T-helper 2 cell treated with Interferon-gamma antibody and Interleukin-4, amounts not matched to agents 5 μg/mL and 100 μg/mL, for 36 hours (primary cell): ENCODE data around the gene SLC16A12.
"Not testable (repeated sequence)": the region's sequence is repeated elsewhere in the genome, so short reads cannot be mapped to it uniquely, and the experiment has no call there.

Source experiments
- DNase-seq: peaks from one replicate; pipeline ENCODE4 v3.0.0; 2021; ENCODE audit warnings: low spot score
- H3K27ac Mint-ChIP-seq: one replicate; pipeline ENCODE4 v1.8.0; 2021; ENCODE audit warnings: mild to moderate bottlenecking, mixed read lengths
- H3K27me3 Mint-ChIP-seq: one replicate; pipeline ENCODE4 v1.8.0; 2021; ENCODE audit warnings: low read depth, mixed read lengths
- H3K36me3 Mint-ChIP-seq: one replicate; pipeline ENCODE4 v1.8.0; 2021; ENCODE audit warnings: low read depth, mixed read lengths
- H3K4me1 Mint-ChIP-seq: one replicate; pipeline ENCODE4 v1.8.0; 2021; ENCODE audit warnings: low read depth, mixed read lengths
- H3K4me3 Mint-ChIP-seq: one replicate; pipeline ENCODE4 v1.8.0; 2022; ENCODE audit warnings: mild to moderate bottlenecking, moderate library complexity, mixed read lengths
- H3K9me3 Mint-ChIP-seq: one replicate; pipeline ENCODE4 v1.8.0; 2021; ENCODE audit warnings: mixed read lengths

The SLC16A12 gene

DNA sequence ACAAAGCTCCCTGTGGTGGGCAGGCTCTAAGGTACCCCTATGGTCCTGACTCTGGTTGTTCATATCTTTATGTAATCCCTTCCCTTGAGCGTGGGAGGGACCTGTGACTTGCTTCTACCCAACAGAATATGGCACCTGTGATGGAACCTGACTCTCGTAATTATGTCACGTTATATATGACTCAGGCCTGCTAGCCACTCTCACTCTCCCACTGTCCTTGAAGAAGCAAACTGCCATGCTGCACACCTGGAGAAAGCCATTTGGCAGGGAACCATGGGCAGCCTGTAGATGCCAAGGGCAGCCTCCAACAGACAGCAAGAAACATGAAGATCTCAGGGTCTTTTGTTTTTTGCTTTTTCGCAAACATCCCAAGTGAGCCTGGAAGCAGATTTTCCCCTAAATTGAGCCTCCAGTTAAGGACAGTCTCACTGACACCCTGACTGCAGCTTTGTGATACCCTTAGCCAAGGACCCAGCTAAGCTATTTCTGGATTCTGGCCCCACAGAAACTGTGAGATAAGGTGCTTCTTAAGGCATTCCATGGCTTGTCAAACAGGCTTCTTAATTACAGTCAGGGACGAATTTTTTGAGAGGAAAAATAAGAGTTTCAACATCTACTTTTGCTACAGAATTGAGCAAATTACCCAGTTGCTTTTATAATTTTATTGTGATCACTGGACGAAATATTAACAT, 71.4 kb downstream of the SLC16A12 start:
- Mint-ChIP-seq H3K27me3 (peaks cover 8% of the 10 kb centered on the region), H3K4me1 (no peaks in the 10 kb centered on the region), H3K27ac (no peak overlapping the region), H3K4me3 (no peak overlapping the region), H3K9me3 (no peaks in the 10 kb centered on the region), H3K36me3 (no peaks in the 10 kb centered on the region)
- no peak for DNase-seq

DNA sequence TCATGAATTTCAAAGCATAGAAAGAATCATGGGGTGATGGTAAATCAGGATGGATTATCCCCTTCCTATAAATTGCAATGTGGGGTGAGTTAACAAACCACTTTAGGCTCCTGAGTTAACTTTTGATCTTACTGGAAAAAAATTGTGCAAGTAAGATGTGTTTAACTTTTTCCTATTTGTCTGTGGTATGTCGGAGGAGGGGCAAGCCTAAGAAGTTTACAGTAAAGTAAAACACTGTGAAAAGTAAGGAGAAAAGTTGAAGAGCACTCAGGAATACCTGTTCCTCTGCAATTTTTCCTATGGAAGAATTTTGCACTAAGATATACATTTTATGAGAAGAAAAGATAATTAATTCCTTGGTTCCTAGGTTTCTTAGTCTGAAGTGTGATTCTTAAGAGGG, 76.6 kb downstream of the SLC16A12 start:
- Mint-ChIP-seq H3K27ac (no peak overlapping the region), H3K27me3 (peaks cover 22% of the 10 kb centered on the region), H3K36me3 (no peaks in the 10 kb centered on the region), H3K4me3 (no peak overlapping the region), H3K9me3 (no peaks in the 10 kb centered on the region), H3K4me1 (no peaks in the 10 kb centered on the region)
- DNase-seq = no peak

DNA sequence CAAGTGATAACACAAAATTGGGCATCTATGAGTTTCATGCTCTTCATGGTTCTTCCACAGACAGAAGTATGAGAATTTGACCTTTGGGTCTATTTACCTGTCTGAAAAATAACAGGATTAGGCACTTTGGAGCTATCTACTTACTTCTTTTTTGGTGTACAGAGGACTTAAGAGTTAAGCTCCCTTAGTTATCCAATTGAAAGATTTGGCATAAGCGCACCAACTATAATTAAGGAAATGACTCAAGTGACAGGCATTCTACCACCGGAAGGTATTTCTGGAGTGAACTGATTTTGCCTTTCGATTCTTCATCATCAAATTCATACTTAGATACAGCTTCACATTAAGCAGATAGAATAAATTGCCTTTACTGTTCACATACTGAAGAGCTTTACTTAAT, 77.1 kb downstream of the SLC16A12 start:
- Mint-ChIP-seq H3K4me1 (no peaks in the 10 kb centered on the region), H3K27me3 (peaks cover 22% of the 10 kb centered on the region), H3K36me3 (no peaks in the 10 kb centered on the region), H3K9me3 (no peaks in the 10 kb centered on the region), H3K4me3 (no peak overlapping the region), H3K27ac (no peak overlapping the region)
- no peak for DNase-seq

DNA sequence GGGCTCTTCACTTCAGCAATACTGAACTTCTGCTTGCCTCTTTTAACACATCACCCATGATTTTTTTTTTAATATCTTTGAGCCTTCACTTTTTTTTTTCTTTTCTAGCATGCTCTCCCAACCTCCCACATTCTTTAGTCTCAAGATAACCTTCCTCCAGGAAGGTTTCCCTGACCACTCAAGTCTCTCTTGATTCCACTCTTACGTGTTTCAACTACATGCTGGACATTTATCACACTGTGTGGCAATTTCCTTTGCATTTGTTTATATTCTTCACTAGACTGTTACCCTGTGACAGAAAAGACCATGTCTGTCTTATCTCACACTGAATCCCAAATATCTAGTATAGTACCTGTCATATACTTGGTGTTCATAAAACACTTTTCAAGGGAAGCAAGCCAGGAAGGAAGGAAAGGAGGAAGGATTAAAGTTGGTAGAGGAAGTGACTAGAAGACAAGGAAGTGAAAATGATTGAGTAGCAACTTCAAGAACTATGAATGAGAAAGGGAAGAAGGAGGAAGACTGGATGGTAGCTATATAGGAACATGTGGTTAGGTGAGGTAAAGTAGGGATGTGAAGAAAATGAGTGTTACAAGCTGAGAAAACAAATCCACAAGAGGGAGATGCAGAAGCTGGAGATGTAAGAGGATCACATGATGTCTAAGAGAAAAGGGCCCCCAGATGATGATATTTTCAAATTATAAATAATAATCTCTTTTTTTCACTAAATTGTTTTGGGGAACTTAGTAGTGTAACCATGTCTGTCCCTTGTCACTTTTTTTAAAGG, 80.6 kb downstream of the SLC16A12 start:
- Mint-ChIP-seq H3K4me3 (no peak overlapping the region), H3K36me3 (no peaks in the 10 kb centered on the region), H3K27me3 (peaks cover 20% of the 10 kb centered on the region), H3K9me3 (no peaks in the 10 kb centered on the region), H3K4me1 (no peaks in the 10 kb centered on the region), H3K27ac (no peak overlapping the region)
- DNase-seq = no peak

DNA sequence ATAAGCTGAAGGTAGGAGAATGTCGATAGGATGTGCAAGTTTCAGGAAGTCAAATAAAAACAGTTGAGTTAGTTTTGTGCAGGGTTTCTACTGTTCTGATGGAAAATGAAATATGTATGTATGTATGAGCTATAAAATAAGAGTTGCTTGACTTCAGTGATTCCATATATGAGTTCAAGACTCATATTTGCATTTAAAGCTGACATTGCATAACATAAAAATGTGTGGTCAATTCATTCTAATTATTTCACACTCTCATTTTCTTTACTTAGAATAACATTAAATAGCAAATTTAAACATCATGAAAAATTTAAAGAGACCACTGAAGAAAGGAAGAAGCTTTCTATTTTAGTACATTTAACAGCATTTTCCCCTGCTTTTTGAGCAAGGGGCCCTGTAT, 83.2 kb downstream of the SLC16A12 start:
- Mint-ChIP-seq H3K4me3 (no peak overlapping the region), H3K36me3 (no peaks in the 10 kb centered on the region), H3K27ac (no peak overlapping the region), H3K9me3 (no peaks in the 10 kb centered on the region), H3K4me1 (no peaks in the 10 kb centered on the region), H3K27me3 (peaks cover 25% of the 10 kb centered on the region)
- no peak for DNase-seq

DNA sequence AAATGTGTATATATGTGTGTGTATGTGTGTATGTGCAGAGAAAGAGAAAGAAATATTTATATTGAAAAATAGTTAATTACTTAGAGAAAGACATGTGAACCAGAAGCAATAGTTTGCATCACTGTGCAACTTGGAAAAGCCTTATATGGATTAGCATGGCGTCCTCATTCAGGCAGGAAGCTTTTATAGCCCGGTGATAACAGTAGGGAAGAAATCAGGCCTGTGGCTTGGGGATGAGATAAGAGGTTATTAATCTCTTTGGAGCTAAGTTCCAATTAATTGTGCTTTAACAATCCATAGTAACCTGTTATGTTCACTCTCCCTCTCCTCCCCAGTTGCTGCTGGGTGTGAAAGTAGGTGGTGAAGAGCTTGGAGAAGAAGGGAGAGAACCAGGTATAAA, 84.5 kb downstream of the SLC16A12 start:
- no peak for DNase-seq
- Mint-ChIP-seq H3K4me3 (no peak overlapping the region), H3K9me3 (no peaks in the 10 kb centered on the region), H3K36me3 (no peaks in the 10 kb centered on the region), H3K4me1 (no peaks in the 10 kb centered on the region), H3K27ac (no peak overlapping the region), H3K27me3 (peaks cover 22% of the 10 kb centered on the region)

DNA sequence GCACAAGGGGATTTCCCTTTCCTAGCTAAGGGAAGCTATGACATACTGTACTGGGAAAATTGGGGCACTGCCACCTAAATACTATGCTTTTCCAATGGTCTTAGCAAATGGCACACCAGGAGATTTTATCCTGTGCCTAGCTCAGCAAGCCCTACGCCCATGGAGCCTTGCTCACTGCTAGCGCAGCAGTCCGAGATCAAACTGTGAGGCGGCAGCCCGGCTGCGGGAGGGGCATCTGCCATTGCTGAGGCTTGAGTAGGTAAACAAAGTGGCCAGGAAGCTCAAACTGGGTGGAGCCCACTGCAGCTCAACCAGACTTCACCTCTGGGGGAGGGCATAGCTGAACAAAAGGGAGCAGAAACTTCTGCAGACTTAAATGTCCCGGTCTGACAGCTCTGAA, 90.6 kb downstream of the SLC16A12 start:
- not testable (repeated sequence) for H3K9me3 Mint-ChIP-seq, H3K4me3 Mint-ChIP-seq, H3K27ac Mint-ChIP-seq, DNase-seq, H3K36me3 Mint-ChIP-seq, H3K4me1 Mint-ChIP-seq
- peaks cover 21% of the 10 kb centered on the region for H3K27me3 Mint-ChIP-seq

DNA sequence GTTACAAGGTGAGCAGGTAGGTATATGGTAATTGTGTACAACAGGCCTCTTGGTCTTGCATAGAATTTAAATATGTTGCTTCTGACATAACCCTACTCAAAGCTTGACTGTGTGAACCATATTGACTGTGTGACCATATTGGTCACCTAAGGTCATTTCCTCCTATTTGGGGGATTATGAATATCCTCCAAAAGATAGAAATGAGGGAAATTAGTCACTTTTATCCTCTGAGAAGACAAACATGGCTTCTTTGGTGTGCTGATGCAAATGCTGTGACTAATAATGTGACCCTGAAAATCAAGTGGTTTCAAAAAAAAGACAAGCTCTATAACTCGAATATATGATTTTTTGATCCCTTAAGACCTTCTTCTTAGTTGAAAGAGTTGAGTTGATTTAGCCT, 93.1 kb downstream of the SLC16A12 start:
- no peaks in the 10 kb centered on the region for H3K9me3 Mint-ChIP-seq
- H3K36me3 Mint-ChIP-seq = no peaks in the 10 kb centered on the region
- no peaks in the 10 kb centered on the region for H3K4me1 Mint-ChIP-seq
- no peak for DNase-seq
- H3K4me3 Mint-ChIP-seq = no peak overlapping the region
- H3K27me3 Mint-ChIP-seq = peaks cover 23% of the 10 kb centered on the region
- no peak overlapping the region for H3K27ac Mint-ChIP-seq

DNA sequence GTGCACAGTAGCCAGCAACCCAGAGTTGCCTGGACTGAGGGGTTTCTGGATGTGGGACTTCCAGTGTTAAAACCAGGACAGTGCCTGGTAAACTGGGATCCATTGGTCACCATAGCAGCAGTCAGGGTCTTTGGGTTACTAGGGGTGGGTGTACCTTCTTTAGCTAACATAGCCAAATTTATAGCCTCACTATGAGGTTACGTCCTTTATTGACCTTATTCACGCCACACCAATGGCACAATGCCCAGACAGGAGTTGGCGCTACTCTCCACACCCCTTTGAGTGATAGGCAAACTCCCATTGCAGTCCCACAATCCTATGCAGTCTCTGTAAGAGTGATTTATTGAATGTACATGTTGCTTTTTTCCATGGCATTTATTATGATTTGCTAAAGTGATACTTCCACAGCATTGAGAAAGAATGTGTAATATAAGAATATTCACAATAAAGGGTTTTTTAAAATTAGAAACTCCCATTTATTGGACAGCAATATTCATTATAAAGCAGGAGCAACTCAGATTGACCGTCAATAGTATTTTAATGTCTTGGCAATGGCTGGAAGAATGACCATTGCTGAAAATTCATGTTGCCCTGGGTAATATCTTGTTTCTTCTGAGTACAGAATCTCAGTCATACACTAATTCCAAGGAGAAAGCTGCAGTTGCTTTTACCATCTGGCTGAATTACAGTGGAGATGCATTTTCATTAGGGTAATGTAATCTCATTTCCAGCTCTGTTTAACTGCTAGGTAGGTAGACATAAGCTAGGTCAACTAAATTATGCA, 95.0 kb downstream of the SLC16A12 start:
- Mint-ChIP-seq H3K4me1 (no peaks in the 10 kb centered on the region), H3K27ac (no peak overlapping the region), H3K9me3 (no peaks in the 10 kb centered on the region), H3K4me3 (no peak overlapping the region), H3K27me3 (peaks cover 32% of the 10 kb centered on the region), H3K36me3 (no peaks in the 10 kb centered on the region)
- no peak for DNase-seq

DNA sequence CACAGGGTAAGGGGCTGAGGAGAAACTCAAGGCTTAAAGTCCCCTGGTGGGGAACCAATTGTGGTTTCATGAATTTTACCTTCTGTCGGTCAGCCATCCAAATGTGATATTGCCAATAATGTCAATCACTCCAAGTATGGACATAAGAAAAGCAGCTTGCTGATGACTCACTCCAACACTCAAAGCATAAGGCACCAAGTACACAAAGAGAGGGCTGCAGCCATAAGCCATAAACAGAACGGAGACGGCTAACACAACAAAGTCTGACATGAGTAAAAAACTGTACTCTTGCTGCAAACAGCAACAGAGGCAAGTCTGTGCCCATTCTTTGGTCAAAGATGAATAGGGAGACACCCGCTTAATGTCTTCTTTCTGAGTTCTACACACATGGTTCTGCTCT, 96.9 kb downstream of the SLC16A12 start:
- no peaks in the 10 kb centered on the region for H3K36me3 Mint-ChIP-seq
- H3K4me3 Mint-ChIP-seq = no peak overlapping the region
- H3K9me3 Mint-ChIP-seq = no peaks in the 10 kb centered on the region
- no peak overlapping the region for H3K27ac Mint-ChIP-seq
- peaks cover 47% of the 10 kb centered on the region for H3K27me3 Mint-ChIP-seq
- no peaks in the 10 kb centered on the region for H3K4me1 Mint-ChIP-seq
- no peak for DNase-seq

DNA sequence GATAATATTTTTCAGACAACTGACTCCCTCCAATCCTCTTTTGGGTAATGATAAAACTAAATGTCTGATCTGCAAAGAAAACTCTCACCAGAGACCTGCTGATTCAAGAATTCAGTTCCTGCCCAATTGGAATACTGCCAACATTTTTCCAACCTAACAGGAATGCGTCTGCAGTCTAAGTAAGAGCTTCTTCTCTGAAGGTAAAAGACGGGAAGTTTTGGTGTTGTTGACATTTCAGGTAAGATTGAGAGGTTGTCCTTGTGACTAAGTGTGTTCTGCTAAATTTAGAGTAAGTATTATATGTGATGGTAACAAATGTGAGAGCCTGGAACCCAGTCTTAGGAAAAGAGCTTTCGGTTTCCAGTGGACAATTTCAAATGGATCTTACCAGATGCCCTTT, 103.4 kb downstream of the SLC16A12 start:
- DNase-seq = no peak
- Mint-ChIP-seq H3K27me3 (peaks cover 66% of the 10 kb centered on the region), H3K9me3 (no peaks in the 10 kb centered on the region), H3K4me1 (no peaks in the 10 kb centered on the region), H3K4me3 (no peak overlapping the region), H3K36me3 (no peaks in the 10 kb centered on the region), H3K27ac (no peak overlapping the region)

DNA sequence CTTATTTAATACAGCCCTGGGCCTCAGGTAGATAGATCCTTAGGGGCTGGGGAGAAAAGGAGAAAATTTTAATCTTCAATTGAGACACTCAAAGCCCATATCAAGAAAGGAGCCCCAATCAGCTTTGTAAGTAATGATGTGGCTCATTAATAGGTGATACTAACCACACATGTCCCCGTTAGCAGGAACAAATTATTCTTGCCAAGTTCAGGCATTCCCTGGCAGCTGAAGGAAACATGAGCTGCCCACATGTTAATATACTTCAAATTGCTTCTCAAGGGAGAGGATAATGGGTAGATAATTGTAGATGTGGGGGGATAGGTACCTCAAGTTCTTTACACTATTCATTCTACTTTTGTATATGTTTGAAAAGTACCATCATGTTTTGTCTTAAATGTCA, 106.5 kb downstream of the SLC16A12 start:
- Mint-ChIP-seq H3K27ac (no peak overlapping the region), H3K27me3 (peaks cover 41% of the 10 kb centered on the region), H3K9me3 (no peaks in the 10 kb centered on the region), H3K4me1 (no peaks in the 10 kb centered on the region), H3K36me3 (no peaks in the 10 kb centered on the region), H3K4me3 (no peak overlapping the region)
- DNase-seq = no peak

DNA sequence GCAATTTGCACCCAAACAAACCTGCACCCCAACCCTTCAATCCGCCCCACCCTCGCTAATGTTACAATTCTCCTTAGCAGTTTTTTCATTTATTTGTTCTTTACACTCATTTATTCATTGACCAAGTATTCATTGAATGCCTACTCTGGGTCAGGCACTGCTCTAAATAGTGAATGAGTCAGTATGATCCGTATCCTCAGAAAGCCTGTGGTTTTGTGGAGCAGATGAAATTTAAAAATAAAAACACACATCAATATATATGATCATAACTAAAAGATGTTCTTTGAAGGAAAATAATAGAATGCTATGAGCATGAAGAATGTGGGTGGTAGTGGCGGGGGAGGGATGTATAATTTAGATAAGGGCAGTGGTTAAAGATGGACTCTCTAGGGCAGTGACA, 107.8 kb downstream of the SLC16A12 start:
- H3K36me3 Mint-ChIP-seq = peaks cover 5% of the 10 kb centered on the region
- H3K27me3 Mint-ChIP-seq = peaks cover 32% of the 10 kb centered on the region
- peaks cover 2% of the 10 kb centered on the region for H3K4me1 Mint-ChIP-seq

DNA sequence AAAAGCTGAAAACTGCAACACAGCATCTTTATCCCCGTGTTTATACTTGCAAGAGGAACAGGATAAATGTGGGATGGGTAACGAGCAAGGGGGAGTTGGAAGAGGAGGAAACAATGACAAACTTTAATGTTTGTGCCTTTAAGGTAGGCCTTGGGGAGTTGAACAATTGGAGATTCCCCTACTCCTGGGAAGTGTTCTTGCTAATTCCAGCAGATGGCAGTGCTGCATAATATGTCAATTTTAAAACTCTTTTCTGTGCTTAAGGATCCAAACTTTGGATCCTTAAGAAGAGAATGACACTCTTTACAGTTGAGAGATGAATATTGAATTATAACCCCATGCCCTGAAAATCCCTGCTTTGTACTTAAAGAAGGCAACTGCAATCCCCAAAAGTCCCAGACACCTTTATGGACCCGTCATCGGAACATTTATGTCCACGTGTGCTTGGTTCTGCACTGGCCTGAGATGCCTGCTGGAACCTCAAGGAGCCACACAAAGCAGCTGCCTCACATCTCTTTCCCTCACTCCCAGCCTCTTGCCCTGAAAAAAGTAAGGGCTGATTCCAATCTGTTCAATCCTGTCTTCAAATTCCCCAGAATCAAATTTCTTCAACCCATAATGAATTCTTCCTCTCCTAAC, 109.0 kb downstream of the SLC16A12 start:
- no peaks in the 10 kb centered on the region for H3K9me3 Mint-ChIP-seq
- peaks cover 2% of the 10 kb centered on the region for H3K4me1 Mint-ChIP-seq
- DNase-seq = no peak
- H3K27ac Mint-ChIP-seq = no peak overlapping the region
- H3K36me3 Mint-ChIP-seq = peaks cover 14% of the 10 kb centered on the region
- H3K4me3 Mint-ChIP-seq = no peak overlapping the region
- H3K27me3 Mint-ChIP-seq = peaks cover 21% of the 10 kb centered on the region

More for the DNA sequence above, 107.8 kb downstream of the SLC16A12 start:
- H3K27ac Mint-ChIP-seq = no peak overlapping the region
- H3K9me3 Mint-ChIP-seq = no peaks in the 10 kb centered on the region
- no peak for DNase-seq
- no peak overlapping the region for H3K4me3 Mint-ChIP-seq
